T-helper 1 cell treated with Interleukin-12 subunit alpha and Interleukin-12 subunit beta and Interleukin-4 antibody, amounts not matched to agents 30 μg/mL and 1 μg/mL, for 36 hours (primary cell): ENCODE measurements around the gene AHNAK.

Source experiments
- H3K27ac Mint-ChIP-seq: one replicate; pipeline ENCODE4 v1.8.0; 2021; ENCODE audit warnings: mild to moderate bottlenecking, mixed read lengths
- H3K27me3 Mint-ChIP-seq: one replicate; pipeline ENCODE4 v1.8.0; 2021; ENCODE audit warnings: low read depth, mixed read lengths
- H3K36me3 Mint-ChIP-seq: one replicate; pipeline ENCODE4 v1.8.0; 2021; ENCODE audit warnings: low read depth, mixed read lengths
- H3K4me1 Mint-ChIP-seq: one replicate; pipeline ENCODE4 v1.8.0; 2021; ENCODE audit warnings: low read depth, mixed read lengths
- H3K4me3 Mint-ChIP-seq: one replicate; pipeline ENCODE4 v1.8.0; 2021; ENCODE audit warnings: mild to moderate bottlenecking, moderate library complexity, mixed read lengths
- H3K9me3 Mint-ChIP-seq: one replicate; pipeline ENCODE4 v1.8.0; 2021; ENCODE audit warnings: mixed read lengths

The AHNAK gene

DNA sequence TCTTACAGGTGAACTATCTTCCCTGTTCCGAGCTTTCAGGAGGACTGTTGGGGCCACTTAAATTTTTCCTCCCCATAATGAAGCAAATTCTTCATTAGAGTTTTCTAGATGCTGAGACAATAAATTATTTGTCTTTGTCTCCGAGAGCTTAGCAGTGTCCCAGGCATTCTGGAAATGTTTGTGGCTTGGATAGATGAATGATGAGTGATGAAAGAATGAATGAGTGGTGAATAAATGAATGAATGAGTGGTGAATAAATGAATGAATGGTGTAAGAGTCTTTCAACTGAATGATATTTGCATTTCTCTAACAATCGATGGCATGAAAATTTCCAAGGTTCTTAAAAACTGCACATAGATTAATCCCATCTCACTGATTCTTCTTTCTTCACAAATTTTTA is 52.8 kb downstream of the AHNAK start:
- Mint-ChIP-seq H3K27ac (no peak overlapping the region), H3K9me3 (no peaks in the 10 kb centered on the region), H3K36me3 (no peaks in the 10 kb centered on the region), H3K4me3 (no peak overlapping the region), H3K27me3 (no peaks in the 10 kb centered on the region), H3K4me1 (peaks cover 4% of the 10 kb centered on the region)

GRCh38 chr11:62492586-62492985 is 54.0 kb downstream of the AHNAK start:
- Mint-ChIP-seq H3K9me3 (no peaks in the 10 kb centered on the region), H3K27me3 (no peaks in the 10 kb centered on the region), H3K36me3 (no peaks in the 10 kb centered on the region), H3K27ac (no peak overlapping the region), H3K4me3 (no peak overlapping the region), H3K4me1 (peaks cover 6% of the 10 kb centered on the region)

- Mint-ChIP-seq H3K27me3 (no peaks in the 10 kb centered on the region), H3K4me3 (no peak overlapping the region), H3K9me3 (no peaks in the 10 kb centered on the region), H3K4me1 (peaks cover 6% of the 10 kb centered on the region), H3K36me3 (no peaks in the 10 kb centered on the region), H3K27ac (no peak overlapping the region)
Observed at GRCh38 chr11:62491571-62492329, 54.9 kb downstream of the AHNAK start.

DNA sequence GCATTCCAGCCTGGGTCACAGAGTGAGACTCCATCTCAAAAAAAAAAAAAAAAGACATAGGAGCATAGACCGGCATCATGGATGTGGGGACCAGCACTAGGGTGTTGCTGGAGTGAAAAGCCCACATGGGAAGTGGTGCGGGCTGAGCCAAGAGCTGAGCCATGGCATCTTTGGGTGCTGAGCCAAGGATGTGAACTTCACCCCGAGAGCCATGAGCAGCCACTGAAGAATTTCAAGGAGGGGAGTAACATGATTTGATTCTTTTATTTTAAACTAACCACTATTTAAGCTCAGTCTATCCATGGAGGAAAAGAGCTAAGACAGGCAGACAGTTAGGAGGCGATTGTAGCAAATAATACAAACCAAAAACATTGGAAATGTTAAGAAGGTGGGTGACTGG is 57.4 kb downstream of the AHNAK start:
- peaks cover 6% of the 10 kb centered on the region for H3K4me1 Mint-ChIP-seq
- H3K4me3 Mint-ChIP-seq, result no peak overlapping the region
- H3K27ac Mint-ChIP-seq, result no peak overlapping the region
- H3K36me3 Mint-ChIP-seq, result no peaks in the 10 kb centered on the region
- H3K27me3 Mint-ChIP-seq, result no peaks in the 10 kb centered on the region
- H3K9me3 Mint-ChIP-seq, result no peaks in the 10 kb centered on the region

GRCh38 chr11:62487738-62488551 is 58.7 kb downstream of the AHNAK start:
- peaks cover 6% of the 10 kb centered on the region for H3K4me1 Mint-ChIP-seq
- H3K9me3 Mint-ChIP-seq, result no peaks in the 10 kb centered on the region
- H3K27me3 Mint-ChIP-seq, result no peaks in the 10 kb centered on the region
- no peak overlapping the region for H3K4me3 Mint-ChIP-seq
- no peak overlapping the region for H3K27ac Mint-ChIP-seq
- no peaks in the 10 kb centered on the region for H3K36me3 Mint-ChIP-seq

DNA sequence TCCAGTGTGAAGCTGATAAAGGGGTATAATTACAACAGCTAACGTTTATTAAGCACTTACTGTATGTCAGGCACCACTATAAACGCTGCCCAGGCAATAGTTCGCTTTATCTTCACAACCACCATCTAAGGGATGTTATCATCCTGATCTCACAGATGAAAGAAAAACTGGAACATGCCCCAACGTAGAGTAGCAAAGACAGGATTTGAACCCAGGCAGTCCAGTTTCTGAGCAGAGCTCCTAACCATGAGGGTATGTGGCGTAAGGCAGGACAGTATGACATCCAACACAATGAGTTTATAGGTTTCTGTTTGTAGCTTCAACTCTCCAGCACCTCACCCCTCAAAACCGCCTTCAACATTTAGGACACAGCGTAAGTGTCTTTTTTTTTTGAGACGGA is 59.5 kb downstream of the AHNAK start:
- Mint-ChIP-seq H3K4me3 (no peak overlapping the region), H3K36me3 (no peaks in the 10 kb centered on the region), H3K27ac (no peak overlapping the region), H3K27me3 (no peaks in the 10 kb centered on the region), H3K4me1 (peaks cover 6% of the 10 kb centered on the region), H3K9me3 (no peaks in the 10 kb centered on the region)

GRCh38 chr11:62484352-62484751 is 62.3 kb downstream of the AHNAK start:
- no peaks in the 10 kb centered on the region for H3K9me3 Mint-ChIP-seq
- peaks cover 5% of the 10 kb centered on the region for H3K4me1 Mint-ChIP-seq
- H3K27me3 Mint-ChIP-seq, result peaks cover 3% of the 10 kb centered on the region
- H3K36me3 Mint-ChIP-seq, result no peaks in the 10 kb centered on the region
- H3K4me3 Mint-ChIP-seq, result no peak overlapping the region
- H3K27ac Mint-ChIP-seq, result no peak overlapping the region

GRCh38 chr11:62482753-62483152 is 63.9 kb downstream of the AHNAK start:
- Mint-ChIP-seq H3K27ac (no peak overlapping the region), H3K9me3 (no peaks in the 10 kb centered on the region), H3K4me1 (no peaks in the 10 kb centered on the region), H3K4me3 (no peak overlapping the region), H3K27me3 (peaks cover 3% of the 10 kb centered on the region), H3K36me3 (no peaks in the 10 kb centered on the region)

DNA sequence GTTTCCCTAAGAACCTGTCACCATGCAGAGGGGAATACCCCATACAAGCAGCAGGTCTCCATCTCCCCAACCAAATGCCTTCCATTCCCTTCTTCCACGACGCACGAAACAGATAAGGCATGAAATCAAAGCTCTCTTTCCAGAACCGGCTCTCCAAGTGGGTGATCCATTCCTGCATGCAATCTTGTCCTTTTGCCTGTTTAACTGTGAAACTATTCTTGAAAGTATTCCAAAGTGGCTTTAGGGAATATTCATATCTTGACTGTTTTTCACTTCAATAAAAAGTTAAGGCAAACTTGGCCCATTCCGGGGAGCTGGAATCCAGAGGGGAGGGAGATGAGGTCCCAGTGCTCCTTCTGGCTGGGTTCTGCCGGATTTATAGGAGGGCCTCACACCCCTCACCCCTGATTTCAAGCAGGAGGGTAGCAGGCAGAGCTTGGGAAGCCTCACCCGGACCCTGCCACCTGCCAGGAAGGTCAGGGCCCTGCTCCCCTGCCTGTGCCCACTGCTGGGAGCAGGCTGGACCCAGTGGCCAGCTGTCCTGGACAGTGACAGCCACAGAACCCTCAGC is 66.9 kb downstream of the AHNAK start:
- no peak overlapping the region for H3K27ac Mint-ChIP-seq
- peaks cover 3% of the 10 kb centered on the region for H3K27me3 Mint-ChIP-seq
- no peaks in the 10 kb centered on the region for H3K4me1 Mint-ChIP-seq
- H3K36me3 Mint-ChIP-seq, result no peaks in the 10 kb centered on the region
- no peak overlapping the region for H3K4me3 Mint-ChIP-seq
- no peaks in the 10 kb centered on the region for H3K9me3 Mint-ChIP-seq

GRCh38 chr11:62477927-62478326 is 68.7 kb downstream of the AHNAK start:
- H3K4me1 Mint-ChIP-seq, result no peaks in the 10 kb centered on the region
- no peaks in the 10 kb centered on the region for H3K9me3 Mint-ChIP-seq
- no peak overlapping the region for H3K27ac Mint-ChIP-seq
- H3K4me3 Mint-ChIP-seq, result no peak overlapping the region
- peaks cover 3% of the 10 kb centered on the region for H3K27me3 Mint-ChIP-seq
- H3K36me3 Mint-ChIP-seq, result no peaks in the 10 kb centered on the region

- H3K9me3 Mint-ChIP-seq, result no peaks in the 10 kb centered on the region
- H3K4me3 Mint-ChIP-seq, result no peak overlapping the region
- H3K36me3 Mint-ChIP-seq, result no peaks in the 10 kb centered on the region
- peaks cover 3% of the 10 kb centered on the region for H3K4me1 Mint-ChIP-seq
- no peak overlapping the region for H3K27ac Mint-ChIP-seq
- no peaks in the 10 kb centered on the region for H3K27me3 Mint-ChIP-seq
Observed at GRCh38 chr11:62472063-62472884, 74.3 kb downstream of the AHNAK start.

GRCh38 chr11:62471603-62472002 is 75.0 kb downstream of the AHNAK start:
- Mint-ChIP-seq H3K4me1 (peaks cover 3% of the 10 kb centered on the region), H3K27ac (no peak overlapping the region), H3K4me3 (no peak overlapping the region), H3K9me3 (no peaks in the 10 kb centered on the region), H3K36me3 (no peaks in the 10 kb centered on the region), H3K27me3 (no peaks in the 10 kb centered on the region)

GRCh38 chr11:62468577-62468976 is 78.0 kb downstream of the AHNAK start:
- no peaks in the 10 kb centered on the region for H3K27me3 Mint-ChIP-seq
- H3K27ac Mint-ChIP-seq, result no peak overlapping the region
- no peaks in the 10 kb centered on the region for H3K9me3 Mint-ChIP-seq
- H3K4me1 Mint-ChIP-seq, result peaks cover 3% of the 10 kb centered on the region
- H3K4me3 Mint-ChIP-seq, result no peak overlapping the region
- no peaks in the 10 kb centered on the region for H3K36me3 Mint-ChIP-seq

DNA sequence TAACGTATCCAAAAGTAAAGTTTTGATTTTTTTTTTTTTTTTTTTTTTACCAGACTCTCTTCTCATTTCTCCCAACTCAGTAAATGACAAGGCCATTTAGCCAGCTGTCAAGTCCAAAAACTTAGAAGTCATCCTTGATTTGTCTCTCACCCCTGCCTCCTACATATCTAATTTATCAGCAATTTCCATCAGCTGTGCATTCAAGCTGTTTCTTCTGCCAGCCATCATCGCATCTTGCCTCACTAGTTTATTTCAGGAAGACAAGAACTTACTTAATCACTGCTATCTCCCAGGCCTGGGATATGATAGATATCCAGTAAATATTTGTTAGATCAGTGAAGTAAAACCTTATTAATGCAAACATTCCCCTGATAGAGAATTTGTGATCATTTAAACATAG is 80.2 kb downstream of the AHNAK start:
- no peak overlapping the region for H3K4me3 Mint-ChIP-seq
- no peaks in the 10 kb centered on the region for H3K36me3 Mint-ChIP-seq
- H3K9me3 Mint-ChIP-seq, result no peaks in the 10 kb centered on the region
- peaks cover 4% of the 10 kb centered on the region for H3K4me1 Mint-ChIP-seq
- no peak overlapping the region for H3K27ac Mint-ChIP-seq
- no peaks in the 10 kb centered on the region for H3K27me3 Mint-ChIP-seq
